Dedifferentiated amniotic fluid mesenchymal stem cell (primary cell): ENCODE data around the gene MRPL46.
"Not testable (repeated sequence)": the region's sequence is repeated elsewhere in the genome, so short reads cannot be mapped to it uniquely, and the experiment has no call there.

Experiments
- DNase-seq: peaks from one replicate; pipeline ENCODE4 v3.0.0-alpha.2; 2016; ENCODE audit errors: extremely low spot score

The MRPL46 gene

DNA sequence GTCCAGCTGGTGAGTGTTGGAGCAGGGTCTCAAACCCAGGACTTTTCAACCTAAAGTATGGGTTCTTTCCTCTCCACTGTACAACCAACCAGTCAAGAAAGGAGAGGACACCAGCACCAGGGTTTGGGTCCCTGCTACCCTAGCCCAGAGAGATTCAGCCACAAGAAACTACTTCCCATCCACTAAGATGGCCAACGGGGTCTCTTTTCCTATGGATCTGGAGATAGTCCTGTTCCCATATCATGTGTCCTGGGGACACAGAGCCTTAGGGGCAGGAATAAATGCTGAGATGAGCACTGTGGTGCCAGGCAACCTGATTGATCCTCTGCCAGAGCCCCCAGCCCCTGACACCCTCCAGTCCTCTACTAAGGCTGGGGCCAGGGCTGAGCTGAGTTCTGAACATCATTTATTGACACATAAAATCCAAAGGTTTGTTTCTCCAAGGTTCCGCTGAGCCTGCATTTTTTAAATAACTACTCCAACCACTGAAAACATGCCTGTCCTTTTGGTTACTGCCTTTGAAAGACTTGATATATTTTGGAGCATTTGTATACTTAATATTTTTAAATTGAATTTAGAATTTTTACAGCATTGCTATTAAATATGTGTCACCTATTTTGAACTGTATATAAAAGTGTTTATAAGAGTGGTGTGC, 26.0 kb downstream of the MRPL46 start:
- no peak for DNase-seq

GRCh38 chr15:88440021-88440420, 27.2 kb downstream of the MRPL46 start:
- DNase-seq: no peak

GRCh38 chr15:88438181-88438580, 29.0 kb downstream of the MRPL46 start:
- DNase-seq: no peak

DNA sequence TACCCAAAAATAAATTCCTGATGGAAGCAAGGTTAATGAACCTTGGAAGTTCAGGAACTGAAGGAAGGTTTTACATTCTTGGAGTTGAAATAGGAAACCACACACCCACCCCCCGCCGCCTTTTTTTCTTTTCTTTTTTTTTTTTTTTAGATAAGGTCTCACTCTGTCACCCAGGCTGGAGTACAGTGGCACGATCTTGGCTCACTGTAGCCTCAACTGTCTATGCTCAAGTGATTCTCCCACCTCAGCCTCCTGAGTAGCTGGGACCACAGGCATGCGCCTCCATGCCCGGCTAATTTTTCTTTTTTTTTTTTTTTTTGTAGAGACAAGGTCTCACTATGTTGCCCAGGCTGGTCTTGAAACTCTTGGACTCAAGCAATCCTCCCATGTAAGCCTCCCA, 33.1 kb downstream of the MRPL46 start:
- DNase-seq: not testable (repeated sequence)

DNA sequence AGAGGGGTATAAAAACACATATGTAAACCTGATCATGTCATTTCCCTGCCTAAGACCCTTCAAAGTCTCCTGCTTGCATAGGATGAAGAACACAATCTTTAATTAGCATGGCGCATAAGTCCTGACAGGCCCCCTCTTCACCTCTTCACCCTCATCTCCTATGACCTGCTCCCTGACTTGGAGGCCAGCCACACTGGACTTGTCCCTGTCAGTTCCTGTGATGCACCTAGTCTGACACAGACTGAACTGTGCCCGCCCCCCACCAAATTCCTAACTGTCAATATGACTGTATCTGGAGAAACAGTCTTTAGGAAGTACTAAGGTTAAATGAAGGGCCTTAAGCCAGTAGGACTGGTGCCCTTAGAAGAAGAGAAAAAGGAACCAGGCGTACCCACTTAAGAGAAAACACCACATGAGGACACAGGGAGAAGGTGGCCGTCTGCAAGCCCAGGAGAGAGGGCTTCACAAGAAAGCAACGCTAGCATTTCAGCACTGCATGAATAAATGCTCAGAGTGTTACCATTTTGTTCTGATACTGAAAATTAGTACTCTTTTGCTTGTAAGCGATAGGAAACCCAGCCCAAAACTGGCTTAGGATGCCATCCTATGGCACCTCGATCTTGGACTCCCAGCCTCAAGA, 34.0 kb downstream of the MRPL46 start:
- no peak for DNase-seq

- DNase-seq: no peak
Measured at GRCh38 chr15:88431441-88431840, 35.7 kb downstream of the MRPL46 start.

DNA sequence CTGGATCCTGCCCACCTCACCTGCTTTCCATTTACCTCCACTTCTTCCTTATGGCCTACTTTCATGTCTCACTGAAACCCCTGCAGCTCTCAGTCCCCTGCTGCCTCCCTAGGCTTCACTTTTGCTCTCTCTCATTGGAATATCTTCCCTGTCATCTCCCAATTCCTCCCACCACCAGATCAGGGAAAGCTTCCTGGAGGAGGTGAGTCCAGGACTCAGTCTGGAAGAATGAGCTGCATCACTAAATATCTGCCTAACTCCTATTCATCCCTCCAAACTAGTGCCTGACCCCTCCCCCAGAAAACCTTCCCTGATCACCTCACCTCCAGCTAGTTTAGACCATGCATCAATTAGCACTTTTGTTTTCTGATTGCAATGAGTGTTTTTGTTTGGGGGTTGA, 37.1 kb downstream of the MRPL46 start:
- no peak for DNase-seq

GRCh38 chr15:88428805-88429605, 38.2 kb downstream of the MRPL46 start:
- no peak for DNase-seq

DNA sequence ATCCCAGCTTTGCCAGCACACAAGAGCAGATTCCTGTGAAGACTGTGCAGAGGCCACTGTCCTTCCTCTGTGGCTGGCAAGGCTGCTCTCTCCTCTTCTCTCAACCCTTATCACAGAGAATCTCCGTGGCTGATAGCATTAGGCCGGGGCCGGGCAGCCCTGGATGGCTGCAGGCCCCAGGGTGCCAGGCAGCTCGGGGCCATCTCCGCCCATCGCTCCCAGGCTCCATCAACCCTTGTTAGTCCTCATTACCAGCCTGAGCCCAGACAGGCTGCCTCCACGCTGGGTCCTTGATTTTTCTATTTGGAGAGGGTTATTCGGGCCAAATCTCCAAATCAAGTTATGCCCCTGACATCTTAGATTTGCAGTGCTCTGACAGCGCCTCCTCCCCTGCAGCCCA, 39.1 kb downstream of the MRPL46 start:
- no peak for DNase-seq

GRCh38 chr15:88426304-88426703, 40.9 kb downstream of the MRPL46 start:
- no peak for DNase-seq

GRCh38 chr15:88423331-88423730, 43.9 kb downstream of the MRPL46 start:
- DNase-seq: no peak

DNA sequence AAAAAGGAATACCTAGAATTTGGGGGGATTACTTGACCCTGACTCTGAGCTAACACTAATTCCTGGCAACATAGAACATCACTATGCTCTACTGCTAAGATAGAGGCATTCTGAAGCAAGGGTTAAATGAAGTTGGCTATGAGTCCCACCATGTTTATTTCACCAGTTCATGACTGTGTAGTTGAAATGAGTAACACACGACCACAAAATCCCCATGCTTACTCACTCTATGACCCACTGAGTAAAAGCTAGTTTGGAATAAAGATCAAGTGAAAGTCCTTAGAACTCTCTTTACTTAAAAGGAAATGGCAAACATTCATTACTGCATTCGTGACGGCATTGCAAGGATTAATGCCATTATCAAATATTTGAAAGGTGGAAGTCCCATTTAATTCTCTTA, 47.4 kb downstream of the MRPL46 start:
- DNase-seq: no peak
